Measurements from ENCODE around the gene SYT13. TPM values are rescaled to one million over a fixed set of nuclear protein-coding genes. Genes with fewer than 3 reads are reported as not detected.
A peak's percentile ranks its signal among the peaks of the same experiment; 100 is the strongest.

Gene SYT13, protein sequence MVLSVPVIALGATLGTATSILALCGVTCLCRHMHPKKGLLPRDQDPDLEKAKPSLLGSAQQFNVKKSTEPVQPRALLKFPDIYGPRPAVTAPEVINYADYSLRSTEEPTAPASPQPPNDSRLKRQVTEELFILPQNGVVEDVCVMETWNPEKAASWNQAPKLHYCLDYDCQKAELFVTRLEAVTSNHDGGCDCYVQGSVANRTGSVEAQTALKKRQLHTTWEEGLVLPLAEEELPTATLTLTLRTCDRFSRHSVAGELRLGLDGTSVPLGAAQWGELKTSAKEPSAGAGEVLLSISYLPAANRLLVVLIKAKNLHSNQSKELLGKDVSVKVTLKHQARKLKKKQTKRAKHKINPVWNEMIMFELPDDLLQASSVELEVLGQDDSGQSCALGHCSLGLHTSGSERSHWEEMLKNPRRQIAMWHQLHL
- 1 to 10 TPM in 8 of 9 donors, under 1 TPM in 1; 0.61 to 7.5 (median 3.5) TPM for total RNA-seq
- polyA plus RNA-seq, result 1 to 10 TPM; 1.2 to 1.3 TPM
- long read RNA-seq, donor 1, partial matches to known transcripts, result 4 of 7 reads
- long read RNA-seq, donor 1, other reads (novel, unspliced or antisense), result 3 of 7 reads
- long read RNA-seq, donor 2, partial matches to known transcripts, result 5 of 7 reads
- long read RNA-seq, donor 2, other reads (novel, unspliced or antisense), result 2 of 7 reads
- long read RNA-seq, donor 3, result 0 reads

DNA sequence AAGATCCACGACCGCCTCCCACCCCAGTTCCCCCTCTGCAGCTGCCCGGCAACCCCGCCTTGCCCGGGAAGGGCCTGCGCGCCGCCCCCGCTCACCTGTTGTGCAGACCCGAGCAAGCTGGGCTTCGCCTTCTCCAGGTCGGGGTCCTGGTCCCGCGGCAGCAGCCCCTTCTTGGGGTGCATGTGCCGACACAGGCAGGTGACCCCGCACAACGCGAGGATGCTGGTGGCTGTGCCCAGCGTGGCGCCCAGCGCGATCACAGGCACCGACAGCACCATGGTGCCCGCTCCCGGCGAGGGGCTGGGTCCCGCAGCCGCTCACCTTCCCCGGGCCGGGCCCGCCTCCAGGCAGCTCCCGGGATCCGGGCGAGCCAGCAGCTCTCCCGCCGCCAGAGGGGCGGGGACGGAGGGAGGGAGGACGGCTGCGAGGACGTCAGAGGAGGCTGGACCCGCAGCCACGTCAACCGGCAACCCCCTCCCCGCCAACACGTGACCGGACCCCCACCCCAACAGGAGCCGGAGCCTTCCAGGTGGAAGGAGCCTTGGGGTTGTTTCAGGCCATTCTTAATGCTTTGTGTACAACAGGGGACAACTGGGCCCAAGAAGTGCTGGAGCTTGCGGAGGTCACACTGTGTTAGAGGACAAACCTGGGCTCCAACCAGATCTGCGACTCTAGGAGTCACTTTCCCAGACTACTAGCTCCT, at the start of gene SYT13:
Gene SYT13 (minus strand): TSS at position 412 of the 703 bp plus-strand sequence. CDS start 134 bp downstream, at position 278.
- Histone ChIP-seq H3K27me3 (peaks cover 15 to 82% (median 38%) of the 10 kb centered on the region in 9 donors), H3K27ac (no peak within 1 kb of the TSS), H3K4me1 (peaks cover 0 to 9% (median 0%) of the 10 kb centered on the region in 12 donors), H3K9me3 (peaks cover 0 to 8% (median 0%) of the 10 kb centered on the region in 12 donors), H3K4me3 (peak within 1 kb of the TSS in 8 of 12 donors; percentile 13 to 37 (median 24)), H3K36me3 (no peaks in the 10 kb centered on the region)
- intact Hi-C loops (cut with DNase I), result loop anchor here in 1 of 10 donors (5.0 kb wide), 1 partner anchor 354 kb away; no protein-coding TSS in a partner anchor
- TF ChIP-seq, protein P1, sequence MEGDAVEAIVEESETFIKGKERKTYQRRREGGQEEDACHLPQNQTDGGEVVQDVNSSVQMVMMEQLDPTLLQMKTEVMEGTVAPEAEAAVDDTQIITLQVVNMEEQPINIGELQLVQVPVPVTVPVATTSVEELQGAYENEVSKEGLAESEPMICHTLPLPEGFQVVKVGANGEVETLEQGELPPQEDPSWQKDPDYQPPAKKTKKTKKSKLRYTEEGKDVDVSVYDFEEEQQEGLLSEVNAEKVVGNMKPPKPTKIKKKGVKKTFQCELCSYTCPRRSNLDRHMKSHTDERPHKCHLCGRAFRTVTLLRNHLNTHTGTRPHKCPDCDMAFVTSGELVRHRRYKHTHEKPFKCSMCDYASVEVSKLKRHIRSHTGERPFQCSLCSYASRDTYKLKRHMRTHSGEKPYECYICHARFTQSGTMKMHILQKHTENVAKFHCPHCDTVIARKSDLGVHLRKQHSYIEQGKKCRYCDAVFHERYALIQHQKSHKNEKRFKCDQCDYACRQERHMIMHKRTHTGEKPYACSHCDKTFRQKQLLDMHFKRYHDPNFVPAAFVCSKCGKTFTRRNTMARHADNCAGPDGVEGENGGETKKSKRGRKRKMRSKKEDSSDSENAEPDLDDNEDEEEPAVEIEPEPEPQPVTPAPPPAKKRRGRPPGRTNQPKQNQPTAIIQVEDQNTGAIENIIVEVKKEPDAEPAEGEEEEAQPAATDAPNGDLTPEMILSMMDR (IDR thresholded peaks at IDR 0.05), result no peak
- TF ChIP-seq POLR2A (IDR thresholded peaks at IDR 0.05), result no peak
- WGBS, 4 donors, result 3 to 11% (median 5%) methylated on average over 16 to 50 of the region's 50 CpGs
- ATAC-seq (peak in 3 of 4 donors; percentile 71 to 84 (median 80)), DNase-seq (peak in 2 of 5 donors; percentile 32 to 71)

DNA sequence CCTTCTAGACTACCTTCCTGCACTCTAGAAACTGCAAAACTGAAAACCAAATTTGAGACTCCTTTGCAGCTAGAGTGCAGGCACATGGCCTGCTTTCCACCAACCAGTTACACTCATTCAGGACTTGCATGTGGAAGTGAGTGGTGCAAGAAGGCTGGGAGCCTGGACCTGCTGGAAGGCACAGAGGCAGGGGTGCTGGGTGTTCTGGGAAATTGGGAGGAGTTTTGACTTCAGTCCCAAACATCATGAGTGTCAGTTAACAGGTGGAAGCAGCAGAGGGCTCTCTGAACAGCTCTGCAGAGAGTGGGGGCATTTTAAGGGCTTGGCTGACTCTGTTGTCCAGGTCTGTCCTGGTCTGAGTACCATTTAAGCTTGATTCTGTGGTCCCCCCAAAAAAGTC, 49.3 kb upstream of the SYT13 start:
- TF ChIP-seq, protein P1 (IDR thresholded peaks at IDR 0.05), result no peak
- no peak for TF ChIP-seq POLR2A (IDR thresholded peaks at IDR 0.05)
- intact Hi-C loops (cut with DNase I), result loop anchor here in 5 of 10 donors (5.0 to 10.0 kb wide), 3 partner anchors 383 to 401 kb away; partner anchors contain the start of gene TP53I11 (in 1 of the 5)

DNA sequence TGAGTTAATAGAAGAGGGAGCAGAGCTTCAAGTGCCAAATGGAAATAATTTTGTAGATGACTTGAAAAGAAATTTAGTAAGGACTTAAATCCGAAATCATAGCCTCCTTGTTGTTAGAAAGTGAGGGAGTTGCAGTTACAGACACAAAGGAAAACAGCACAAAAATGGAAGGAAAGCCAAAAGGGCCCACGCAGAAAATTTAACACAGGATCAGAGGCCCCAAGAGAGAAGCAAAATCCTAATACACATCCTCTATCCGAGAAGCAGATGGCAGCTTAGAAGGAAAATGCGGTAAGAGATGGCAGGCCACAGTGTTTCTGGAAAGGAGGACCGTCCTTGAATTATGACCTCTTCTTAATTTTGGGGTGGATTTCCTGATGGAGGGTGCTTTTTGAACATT, 48.7 kb upstream of the SYT13 start:
- 71 to 80% (median 73%) methylated on average over 5 of the region's 5 CpGs for WGBS, 4 donors
- ATAC-seq, result no peak

More for the DNA sequence above, 49.3 kb upstream of the SYT13 start:
- peaks cover 0 to 9% (median 0%) of the 10 kb centered on the region in 9 donors for H3K27me3 ChIP-seq
- H3K36me3 ChIP-seq, result no peaks in the 10 kb centered on the region
- peaks cover 0 to 28% (median 6%) of the 10 kb centered on the region in 12 donors for H3K4me1 ChIP-seq
- DNase-seq (no peak), ATAC-seq (no peak)
- no peaks in the 10 kb centered on the region for H3K9me3 ChIP-seq
- H3K27ac ChIP-seq, result no peak overlapping the region
- H3K4me3 ChIP-seq, result no peak overlapping the region

More for the DNA sequence above, 48.7 kb upstream of the SYT13 start:
- Histone ChIP-seq H3K27ac (peak overlapping the region in 1 of 12 donors; percentile 80), H3K27me3 (peaks cover 0 to 9% (median 0%) of the 10 kb centered on the region in 9 donors), H3K4me3 (no peak overlapping the region), H3K4me1 (peaks cover 0 to 27% (median 5%) of the 10 kb centered on the region in 12 donors), H3K36me3 (no peaks in the 10 kb centered on the region), H3K9me3 (no peaks in the 10 kb centered on the region)
- intact Hi-C loops (cut with DNase I), result loop anchor here (5.0 to 10.0 kb wide), 8 partner anchors 83 to 408 kb away; partner anchors contain the start of gene TP53I11 (in 1 of the 10)
- TF ChIP-seq, protein P1 (IDR thresholded peaks at IDR 0.05), result no peak
- TF ChIP-seq POLR2A (IDR thresholded peaks at IDR 0.05), result no peak
- DNase-seq, result no peak
